GM21737 (cell line): ENCODE data around the gene FBXW11.

Source experiments
- ATAC-seq: cut with Tn5 transposase; IDR thresholded peaks from one replicate; pipeline ENCODE4 v1.9.1; 2021; ENCODE audit warnings: mild to moderate bottlenecking, moderate library complexity; ENCODE audit not compliant: unreplicated experiment

FBXW11 gene

DNA sequence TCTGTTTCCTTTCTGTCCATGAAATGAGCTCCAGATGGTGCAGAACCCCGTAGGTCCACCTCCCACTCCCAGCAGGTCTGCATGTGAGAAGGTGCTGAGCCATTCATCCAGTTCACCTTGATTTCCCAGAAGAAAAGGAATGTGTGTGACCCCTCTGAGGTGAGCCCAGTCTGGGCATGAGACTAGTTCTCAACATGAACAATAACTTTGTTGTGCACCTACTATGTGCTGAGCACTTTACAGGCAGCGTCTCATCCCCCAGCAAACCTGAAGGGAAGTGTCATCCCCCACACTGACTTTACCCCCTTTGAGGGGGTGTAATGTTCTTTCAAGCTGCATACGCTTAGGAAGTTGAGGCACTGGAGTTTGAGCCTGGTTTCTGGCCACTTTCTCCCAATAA, 159.4 kb downstream of the FBXW11 start:
- ATAC-seq: no peak

DNA sequence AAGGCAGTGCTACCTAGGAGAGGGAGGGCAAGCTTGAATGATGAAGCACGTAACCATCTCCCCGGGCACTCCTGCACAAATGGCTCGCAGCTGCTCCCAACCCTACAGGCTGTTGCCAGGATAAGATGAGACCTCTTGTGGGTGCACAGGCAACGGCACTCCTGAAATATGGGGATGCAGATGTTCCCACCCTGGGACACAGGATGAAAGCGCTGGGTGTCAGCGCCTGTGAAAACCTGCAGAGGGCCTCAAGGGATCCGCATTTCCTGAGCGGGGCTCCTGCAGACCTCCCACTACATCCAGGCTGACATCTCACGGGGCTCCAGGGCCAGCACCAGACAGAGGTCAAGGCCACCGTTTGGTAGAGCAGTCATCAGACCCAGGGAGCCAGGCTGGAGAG, 160.1 kb downstream of the FBXW11 start:
- no peak for ATAC-seq

- ATAC-seq: no peak
Observed at GRCh38 chr5:171845857-171846256, 160.6 kb downstream of the FBXW11 start.

GRCh38 chr5:171845040-171845630, 161.3 kb downstream of the FBXW11 start:
- ATAC-seq: no peak

DNA sequence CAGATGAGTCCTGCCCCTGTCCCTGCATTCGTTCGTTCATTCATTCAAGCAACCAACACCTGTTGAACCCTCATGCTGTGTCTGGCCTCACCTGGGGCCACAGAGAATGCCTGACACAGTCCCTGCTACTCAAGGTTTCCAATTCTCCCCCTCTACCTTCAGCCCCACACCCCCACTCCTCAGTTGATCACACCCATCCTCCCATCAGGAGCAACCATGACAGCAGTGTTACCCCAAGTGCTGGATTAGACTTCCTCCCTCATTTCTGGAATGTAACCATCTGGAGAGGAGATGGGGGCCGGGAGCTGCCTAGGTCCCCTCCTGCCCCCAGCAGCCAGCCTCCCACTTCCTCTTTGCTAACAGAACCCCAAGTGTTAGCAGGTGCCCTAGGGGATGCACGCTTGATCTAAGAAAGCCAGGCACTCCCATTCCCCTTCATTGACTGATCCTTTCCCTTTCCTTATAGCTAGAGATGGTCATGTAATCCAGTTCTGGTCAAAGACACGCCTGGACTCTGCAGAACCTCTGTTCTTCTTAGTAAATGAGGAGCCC, 163.6 kb downstream of the FBXW11 start:
- no peak for ATAC-seq

- ATAC-seq: no peak
Observed at GRCh38 chr5:171841984-171842776, 164.3 kb downstream of the FBXW11 start.

- no peak for ATAC-seq
Observed at GRCh38 chr5:171840711-171841522, 165.5 kb downstream of the FBXW11 start.

- no peak for ATAC-seq
Observed at GRCh38 chr5:171840066-171840465, 166.4 kb downstream of the FBXW11 start.

DNA sequence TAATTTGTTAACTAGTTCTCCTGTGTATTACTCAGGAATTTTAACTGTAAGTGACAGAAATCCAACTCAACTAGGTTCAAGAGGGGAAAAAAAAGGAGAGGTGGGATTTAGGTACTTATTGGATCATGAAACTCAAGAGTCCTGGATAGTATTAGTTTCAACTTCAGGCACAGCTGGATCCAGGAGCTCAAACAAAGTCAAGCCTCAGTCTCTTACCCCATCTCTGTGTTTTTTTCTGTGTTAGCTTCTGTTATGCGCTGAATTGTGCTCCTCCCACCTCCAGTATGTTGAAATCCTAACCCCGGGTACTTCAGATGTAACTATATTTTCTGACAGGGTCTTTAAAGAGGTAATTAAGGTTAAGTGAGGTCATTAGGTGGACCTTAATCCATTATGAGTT, 167.3 kb downstream of the FBXW11 start:
- ATAC-seq: no peak

DNA sequence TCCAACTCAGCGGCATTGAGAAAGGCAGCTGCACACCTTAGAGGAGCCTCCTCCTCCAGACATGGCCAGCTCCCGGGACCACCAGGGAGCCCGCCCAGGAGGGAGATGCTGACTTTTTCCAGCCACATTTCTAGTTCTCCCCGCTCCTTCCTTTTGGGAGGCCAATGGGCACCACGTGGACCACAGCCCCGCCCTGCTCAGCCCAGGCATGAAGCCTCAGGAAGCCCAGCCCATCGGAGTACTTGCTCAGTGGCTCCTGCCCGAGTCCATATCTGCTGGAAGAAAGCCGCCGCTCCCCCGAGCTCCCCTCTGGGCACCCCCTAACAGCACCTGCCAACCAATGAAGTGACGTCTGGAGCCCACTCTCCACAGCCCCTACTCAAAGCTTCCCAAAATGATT, 168.4 kb downstream of the FBXW11 start:
- no peak for ATAC-seq

- no peak for ATAC-seq
Observed at GRCh38 chr5:171837522-171837921, 168.9 kb downstream of the FBXW11 start.

- no peak for ATAC-seq
Observed at GRCh38 chr5:171835066-171835465, 171.4 kb downstream of the FBXW11 start.

- no peak for ATAC-seq
Observed at GRCh38 chr5:171834461-171834860, 172.0 kb downstream of the FBXW11 start.

DNA sequence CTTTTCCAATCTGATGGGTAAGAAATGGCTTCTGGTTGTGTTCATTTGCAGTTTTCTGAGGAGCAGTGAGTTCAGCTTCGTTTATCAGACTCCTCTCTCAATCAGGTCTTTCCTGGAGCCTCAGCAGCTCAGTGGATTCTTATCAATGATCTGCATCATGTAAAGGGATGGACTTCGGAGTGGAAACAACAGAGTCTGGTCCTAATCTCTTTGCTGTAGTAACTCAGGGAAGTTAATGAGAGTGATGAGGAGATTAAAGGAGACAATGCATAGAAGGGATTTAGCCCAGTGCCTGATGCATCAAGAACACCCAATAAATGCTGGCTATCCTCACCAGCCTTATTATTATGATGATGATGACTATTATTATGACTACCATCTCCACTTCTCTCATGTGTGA, 173.7 kb downstream of the FBXW11 start:
- ATAC-seq: no peak

DNA sequence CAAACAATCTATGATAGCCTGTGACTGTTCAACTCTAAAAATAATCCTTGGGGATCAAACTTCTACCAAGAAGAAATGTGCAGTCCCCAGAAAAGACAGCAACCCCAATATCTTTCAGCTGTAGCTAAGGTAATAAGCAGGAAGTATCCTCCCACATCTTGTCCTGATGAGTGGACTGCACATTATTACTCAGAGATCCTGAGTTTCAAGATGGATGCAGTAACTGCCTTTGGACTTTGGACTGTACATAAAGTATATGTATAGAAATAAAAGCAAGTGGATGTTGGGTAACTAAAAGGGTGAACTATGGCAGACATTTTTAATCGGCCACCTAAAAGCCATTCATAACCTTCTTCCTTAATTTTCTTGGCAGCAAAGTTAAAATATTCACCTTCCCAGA, 175.8 kb downstream of the FBXW11 start:
- ATAC-seq: no peak

DNA sequence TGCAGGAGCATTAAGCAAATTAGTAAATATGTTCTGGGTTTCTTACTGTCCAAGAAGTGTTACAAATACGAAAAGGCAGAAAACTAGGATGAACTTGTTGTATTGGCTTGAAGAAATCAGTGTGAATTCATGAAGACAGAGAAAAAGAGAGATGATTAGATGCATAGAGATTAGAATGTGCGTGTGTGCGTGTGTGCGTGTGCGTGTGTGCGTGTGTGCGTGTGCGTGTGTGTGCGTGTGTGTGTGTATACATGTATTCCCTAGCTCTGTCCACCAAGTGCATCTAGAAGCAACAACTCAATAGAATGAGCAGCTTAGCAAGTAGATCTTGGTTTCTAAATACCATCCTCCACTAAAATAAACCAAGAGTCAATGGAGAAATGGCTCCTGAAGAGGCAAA, 179.3 kb downstream of the FBXW11 start:
- no peak for ATAC-seq

DNA sequence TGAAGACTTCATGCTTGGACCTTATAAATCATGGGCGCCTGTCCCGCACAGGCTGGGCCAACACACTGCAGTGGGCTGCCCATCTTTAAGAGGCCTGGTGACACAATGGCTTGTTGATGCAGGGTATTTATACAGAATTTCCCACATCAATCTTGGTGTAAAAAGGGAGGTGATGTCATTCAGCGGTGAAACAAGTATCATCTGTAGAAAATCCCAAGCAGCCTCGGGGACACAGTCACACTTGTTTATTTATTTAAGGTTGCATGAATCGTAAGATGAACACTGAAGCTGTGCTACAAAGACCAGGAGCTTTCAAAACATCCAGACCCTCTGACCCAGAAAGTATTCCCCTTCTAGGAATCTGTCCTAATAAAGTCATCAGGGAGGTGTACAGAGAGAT, 180.3 kb downstream of the FBXW11 start:
- ATAC-seq: no peak

DNA sequence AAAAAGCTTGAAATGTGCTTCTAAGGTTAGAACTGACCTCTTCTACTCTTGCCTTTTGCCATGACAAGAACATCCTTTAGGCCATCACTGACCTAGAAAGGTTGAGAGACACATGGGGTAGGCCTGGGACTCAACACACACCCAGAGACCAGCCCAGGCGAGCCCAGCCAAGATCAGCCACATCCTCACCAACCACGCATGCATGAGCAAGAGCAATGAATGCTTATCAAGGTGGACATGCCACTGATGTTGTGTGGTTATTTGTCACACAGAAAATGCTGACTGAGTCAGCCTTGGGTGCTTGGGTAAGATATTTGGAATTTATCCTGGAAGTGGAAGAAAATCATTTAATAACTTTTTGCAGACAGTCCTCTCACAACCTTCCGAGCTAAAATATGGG, 181.4 kb downstream of the FBXW11 start:
- no peak for ATAC-seq

DNA sequence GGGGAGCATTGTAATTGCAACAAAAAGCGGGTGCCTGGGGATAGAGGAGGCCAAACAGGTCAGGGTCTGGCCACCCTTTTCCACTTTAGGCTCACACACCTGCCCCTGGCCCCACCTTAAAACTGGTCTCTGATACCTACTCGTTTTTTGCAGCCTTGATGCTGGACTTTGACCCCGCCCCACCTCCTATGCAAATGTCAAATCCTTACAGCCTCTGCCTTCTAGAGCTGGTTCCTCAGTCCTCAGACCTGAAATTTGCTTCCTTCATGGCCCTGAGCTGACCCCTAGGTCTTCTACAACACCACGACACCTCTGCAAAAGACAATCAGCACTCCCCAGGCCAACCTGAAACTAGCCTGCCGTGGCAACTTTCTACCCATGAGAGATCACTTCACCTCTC, 183.2 kb downstream of the FBXW11 start:
- ATAC-seq: no peak

DNA sequence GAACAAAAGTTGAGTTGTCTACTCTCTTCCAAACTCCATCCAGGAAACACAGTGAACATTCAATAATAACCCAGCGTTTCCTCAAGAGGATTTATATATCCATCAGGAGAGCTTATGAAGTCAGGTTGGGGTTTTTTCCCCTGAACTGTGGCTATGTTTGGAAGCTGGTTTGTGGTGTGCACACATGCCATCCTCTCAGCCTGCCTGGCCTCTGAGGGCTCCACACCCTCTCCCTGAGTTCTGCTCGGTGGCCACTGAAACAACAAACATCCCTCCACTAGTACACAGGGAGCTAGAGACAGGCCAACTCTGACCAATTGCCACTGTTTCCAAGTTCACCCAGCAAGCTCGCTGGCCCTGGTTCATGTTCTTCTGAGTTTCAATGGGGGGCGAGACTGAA, 185.2 kb downstream of the FBXW11 start:
- ATAC-seq: no peak

- ATAC-seq: no peak
Observed at GRCh38 chr5:171820561-171820960, 185.9 kb downstream of the FBXW11 start.

- ATAC-seq: no peak
Observed at GRCh38 chr5:171816666-171817065, 189.8 kb downstream of the FBXW11 start.
